ENCODE measurements around the gene GIMAP8. TPM values are rescaled to one million over a fixed set of nuclear protein-coding genes. Genes with fewer than 3 reads are reported as not detected.

Gene GIMAP8
- total RNA-seq, 2 donors from 2014 or later = 2.5 to 6.5 TPM

- intact Hi-C loops (cut with DNase I) = loop anchor here (2.0 kb wide), 1 partner anchor 309 kb away; no protein-coding TSS in a partner anchor
- no peak for DNase-seq (ENCODE audit: low spot score)
- Histone ChIP-seq H3K9me3 (no peaks in the 10 kb centered on the region), H3K36me3 (no peaks in the 10 kb centered on the region), H3K27ac (no peak overlapping the region), H3K4me1 (replicated peaks) (no peaks in the 10 kb centered on the region), H3K27me3 (replicated peaks; ENCODE audit: insufficient read depth) (no peaks in the 10 kb centered on the region), H3K4me3 (no peak overlapping the region)
- TF ChIP-seq, protein P1, sequence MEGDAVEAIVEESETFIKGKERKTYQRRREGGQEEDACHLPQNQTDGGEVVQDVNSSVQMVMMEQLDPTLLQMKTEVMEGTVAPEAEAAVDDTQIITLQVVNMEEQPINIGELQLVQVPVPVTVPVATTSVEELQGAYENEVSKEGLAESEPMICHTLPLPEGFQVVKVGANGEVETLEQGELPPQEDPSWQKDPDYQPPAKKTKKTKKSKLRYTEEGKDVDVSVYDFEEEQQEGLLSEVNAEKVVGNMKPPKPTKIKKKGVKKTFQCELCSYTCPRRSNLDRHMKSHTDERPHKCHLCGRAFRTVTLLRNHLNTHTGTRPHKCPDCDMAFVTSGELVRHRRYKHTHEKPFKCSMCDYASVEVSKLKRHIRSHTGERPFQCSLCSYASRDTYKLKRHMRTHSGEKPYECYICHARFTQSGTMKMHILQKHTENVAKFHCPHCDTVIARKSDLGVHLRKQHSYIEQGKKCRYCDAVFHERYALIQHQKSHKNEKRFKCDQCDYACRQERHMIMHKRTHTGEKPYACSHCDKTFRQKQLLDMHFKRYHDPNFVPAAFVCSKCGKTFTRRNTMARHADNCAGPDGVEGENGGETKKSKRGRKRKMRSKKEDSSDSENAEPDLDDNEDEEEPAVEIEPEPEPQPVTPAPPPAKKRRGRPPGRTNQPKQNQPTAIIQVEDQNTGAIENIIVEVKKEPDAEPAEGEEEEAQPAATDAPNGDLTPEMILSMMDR (IDR thresholded peaks at IDR 0.05) = no peak
- TF ChIP-seq POLR2A (IDR thresholded peaks at IDR 0.05) = no peak
- 79% methylated on average over 32 of the region's 32 CpGs for whole genome bisulfite sequencing
Observed at GRCh38 chr7:150447966-150448788, 2.3 kb upstream of the GIMAP8 start.

DNA sequence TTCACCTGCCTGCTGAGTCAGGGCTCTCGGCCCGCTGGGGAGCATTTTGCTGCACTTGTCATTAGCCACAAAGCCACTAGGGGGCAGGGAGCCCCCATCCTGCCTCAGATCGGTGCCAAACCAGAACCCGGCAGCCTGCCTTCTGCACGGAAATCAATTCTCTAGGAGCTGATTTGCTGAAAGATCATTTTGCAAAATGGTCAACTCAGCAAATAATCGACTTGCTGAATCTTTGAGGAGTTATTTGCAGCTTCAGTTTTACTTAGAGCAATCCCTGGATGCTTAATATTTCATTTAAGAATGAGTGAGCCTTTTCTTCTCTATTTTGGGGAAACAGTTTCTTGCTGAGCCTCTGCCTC is 1.7 kb upstream of the GIMAP8 start:
- TF ChIP-seq POLR2AphosphoS5 (IDR thresholded peaks at IDR 0.05) (no peak), POLR2A (IDR thresholded peaks at IDR 0.05) (no peak)
- TF ChIP-seq, protein P1 (IDR thresholded peaks at IDR 0.05) = peak; percentile 33 to 87 (median 81)
- WGBS = 2% methylated on average over 6 of the region's 6 CpGs

GRCh38 chr7:150449206-150449952 is 1.1 kb upstream of the GIMAP8 start:
- Histone ChIP-seq H3K4me1 (replicated peaks) (no peaks in the 10 kb centered on the region), H3K4me3 (no peak overlapping the region), H3K27me3 (replicated peaks; ENCODE audit: insufficient read depth) (no peaks in the 10 kb centered on the region), H3K9me3 (no peaks in the 10 kb centered on the region), H3K36me3 (no peaks in the 10 kb centered on the region), H3K27ac (no peak overlapping the region)
- intact Hi-C loops (cut with DNase I) = loop anchor here (2.0 kb wide), 1 partner anchor 307 kb away; no protein-coding TSS in a partner anchor
- no peak for DNase-seq (ENCODE audit: low spot score)
- WGBS = 90% methylated on average over 11 of the region's 11 CpGs
- TF ChIP-seq POLR2A (IDR thresholded peaks at IDR 0.05) (no peak), POLR2AphosphoS5 (IDR thresholded peaks at IDR 0.05) (no peak)
- TF ChIP-seq, protein P1 (IDR thresholded peaks at IDR 0.05) = no peak

More for the DNA sequence above, 1.7 kb upstream of the GIMAP8 start:
- Histone ChIP-seq H3K4me3 (no peak overlapping the region), H3K27ac (no peak overlapping the region), H3K27me3 (replicated peaks; ENCODE audit: insufficient read depth) (no peaks in the 10 kb centered on the region), H3K9me3 (no peaks in the 10 kb centered on the region), H3K36me3 (no peaks in the 10 kb centered on the region), H3K4me1 (replicated peaks) (no peaks in the 10 kb centered on the region)
- intact Hi-C loops (cut with DNase I) = loop anchor here (2.0 kb wide), 1 partner anchor 308 kb away; no protein-coding TSS in a partner anchor
- peak; percentile 55 for DNase-seq (ENCODE audit: low spot score)

DNA sequence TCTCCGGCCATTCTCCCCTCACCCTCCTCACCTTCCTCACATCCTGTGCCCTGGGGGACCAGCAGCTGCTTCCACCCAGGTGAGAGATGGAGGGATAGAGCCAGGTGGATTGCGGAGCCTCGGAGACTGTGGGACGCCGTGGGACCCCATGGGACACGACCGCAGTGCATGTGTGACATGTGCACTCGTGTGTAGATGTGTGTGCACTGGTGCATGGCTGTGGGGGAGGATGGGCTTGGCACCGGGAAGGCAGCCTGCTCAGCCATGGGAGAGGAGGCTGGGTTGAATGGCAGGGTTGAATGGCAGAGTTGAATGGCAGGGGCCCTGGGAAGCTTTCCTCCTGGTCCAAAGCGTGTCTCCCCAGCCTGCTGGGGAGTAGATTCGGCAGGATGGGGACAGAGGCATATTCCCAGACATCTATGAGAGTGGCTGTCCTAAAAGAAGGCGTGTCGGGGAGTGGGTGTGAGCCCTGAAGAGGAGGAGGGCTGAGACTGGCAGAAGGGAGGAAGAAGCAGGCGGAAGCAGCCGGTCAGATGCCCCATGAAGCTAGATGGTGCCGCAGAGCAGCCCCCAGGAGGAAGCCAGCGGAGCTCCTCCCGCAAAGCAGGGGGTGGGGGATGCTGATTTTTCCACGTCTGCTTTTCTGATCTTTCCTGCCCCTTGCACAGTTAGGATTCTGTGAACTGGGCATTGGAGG is 815 bp downstream of the GIMAP8 start:
- Histone ChIP-seq H3K27me3 (replicated peaks; ENCODE audit: insufficient read depth) (no peaks in the 10 kb centered on the region), H3K36me3 (no peaks in the 10 kb centered on the region), H3K27ac (peak overlapping the region in 1 of 2 donors; percentile 19), H3K4me1 (replicated peaks) (no peaks in the 10 kb centered on the region), H3K9me3 (no peaks in the 10 kb centered on the region), H3K4me3 (peak overlapping the region; percentile 21 to 27)
- TF ChIP-seq, protein P1 (IDR thresholded peaks at IDR 0.05) = no peak
- no peak for TF ChIP-seq POLR2A (IDR thresholded peaks at IDR 0.05)
- TF ChIP-seq POLR2AphosphoS5 (IDR thresholded peaks at IDR 0.05) = no peak
- WGBS = 68% methylated on average over 19 of the region's 19 CpGs
- DNase-seq (ENCODE audit: low spot score) = no peak
- intact Hi-C loops (cut with DNase I) = no loop called here
